Upper lobe of left lung (tissue), 6 donors: ENCODE data around the gene HSPBP1. TPM values are rescaled to one million over a fixed set of nuclear protein-coding genes. Genes with fewer than 3 reads are reported as not detected.
A peak's percentile ranks its signal among the peaks of the same experiment; 100 is the strongest.
"Not testable (repeated sequence)": the region's sequence is repeated elsewhere in the genome, so short reads cannot be mapped to it uniquely, and the experiment has no call there.

ENCODE experiments used
- ATAC-seq, 2 donors: fragments of 200-7000 bp; cut with Tn5 transposase; one replicate each; pipeline ENCODE4 v1.9.1; 2022; ENCODE audit warnings: mild to moderate bottlenecking in 2 of 2, moderate library complexity in 2 of 2; ENCODE audit not compliant: low FRiP score in 2 of 2
- DNase-seq, 2 donors: peaks; one replicate each; pipeline ENCODE4 v3.0.0-alpha.2; 2019 to 2020
- H3K27ac ChIP-seq, 4 donors: fragments of 200-600 bp; sonication (generic); one replicate each; pipeline ENCODE4 v1.5.1; 2016 to 2019
- H3K27me3 ChIP-seq, 4 donors: fragments of 200-600 bp; sonication (generic); one replicate each; pipeline ENCODE4 v1.5.1; 2017 to 2019
- H3K36me3 ChIP-seq, 4 donors: fragments of 200-600 bp; sonication (generic); one replicate each; pipeline ENCODE4 v1.5.1; 2016 to 2019
- H3K4me1 ChIP-seq, 4 donors: fragments of 200-600 bp; sonication (generic); one replicate each; pipeline ENCODE4 v1.5.1; 2018 to 2019
- H3K4me3 ChIP-seq, 4 donors: fragments of 200-600 bp; sonication (generic); one replicate each; pipeline ENCODE4 v1.5.1; 2017 to 2019; ENCODE audit warnings: mild to moderate bottlenecking in 2 of 4, moderate library complexity in 1 of 4
- H3K9me3 ChIP-seq, 4 donors: fragments of 200-600 bp; sonication (generic); one replicate each; pipeline ENCODE4 v1.5.1; 2018 to 2019
- CTCF ChIP-seq, 6 experiments: fragments of 450-650 bp in 4 of 6; fragments of 200-600 bp in 2 of 6; sonication (generic) in 2 of 6; IDR thresholded peaks; one replicate each; pipeline ENCODE4 v1.5.1; 2016 to 2019; ENCODE audit warnings: antibody characterized with exemption in 6 of 6
- EP300 ChIP-seq, 4 donors: sonication (generic); formaldehyde crosslinking; IDR thresholded peaks; one replicate each; pipeline ENCODE4 v1.5.1; 2017; ENCODE audit warnings: antibody characterized with exemption in 4 of 4, control low read depth in 2 of 4
- POLR2A ChIP-seq, 4 donors: fragments of 450-650 bp; IDR thresholded peaks; one replicate each; pipeline ENCODE4 v1.5.1; 2016 to 2017; ENCODE audit warnings: antibody characterized with exemption in 4 of 4, mild to moderate bottlenecking in 2 of 4
- POLR2AphosphoS5 ChIP-seq, 2 donors: sonication (generic); formaldehyde crosslinking; IDR thresholded peaks; one replicate each; pipeline ENCODE4 v1.5.1; 2017; ENCODE audit warnings: antibody characterized with exemption in 2 of 2
- WGBS, 2 donors: methylation state at CpG; one replicate each; pipeline ENCODE4 v1.1.5; 2017 to 2018; 5-methylcytosine and 5-hydroxymethylcytosine counted together
- total RNA-seq, 6 donors: library from RNA; depleted of rRNA in 4 of 6; stranded (reverse); fragments of >200 nt in 4 of 6; gene quantifications; one replicate each; pipeline versions ENCODE4 v1.1.0 to v1.2.1, GENCODE V29; 2016 to 2021
- donor health status: DM: no; HTN: no; CAD: no; lungs with moderate emphysema.
- donor health status: DM: no; HTN: yes; CAD: no; lungs with severe emphysema.

Gene HSPBP1
- total RNA-seq, 6 donors from 2014 or later, result 21.0 to 34.6 (median 30.1) TPM

- no peak for DNase-seq
- H3K36me3 ChIP-seq, result peaks cover 15 to 58% (median 48%) of the 10 kb centered on the region in 4 donors
- 87 to 88% methylated on average over 3 to 18 of the region's 18 CpGs for WGBS, 2 donors
Observed at GRCh38 chr19:55226788-55227187, 53.1 kb downstream of the HSPBP1 start.

GRCh38 chr19:55226273-55226672 is 53.6 kb downstream of the HSPBP1 start:
- no peak for TF ChIP-seq CTCF (IDR thresholded peaks at IDR 0.05)
- no peak for TF ChIP-seq EP300 (IDR thresholded peaks at IDR 0.05)
- TF ChIP-seq POLR2A (IDR thresholded peaks at IDR 0.05), result no peak
- TF ChIP-seq POLR2AphosphoS5 (IDR thresholded peaks at IDR 0.05), result no peak
- WGBS, 2 donors, result 78 to 94% methylated on average over 8 to 9 of the region's 9 CpGs
- Histone ChIP-seq H3K4me3 (no peak overlapping the region), H3K36me3 (peaks cover 10 to 53% (median 43%) of the 10 kb centered on the region in 4 donors), H3K9me3 (no peaks in the 10 kb centered on the region), H3K4me1 (no peaks in the 10 kb centered on the region), H3K27me3 (no peaks in the 10 kb centered on the region), H3K27ac (no peak overlapping the region)
- no peak for DNase-seq
- ATAC-seq, result no peak

More at GRCh38 chr19:55226788-55227187, 53.1 kb downstream of the HSPBP1 start:
- TF ChIP-seq POLR2AphosphoS5 (IDR thresholded peaks at IDR 0.05) (no peak), POLR2A (IDR thresholded peaks at IDR 0.05) (no peak), EP300 (IDR thresholded peaks at IDR 0.05) (no peak), CTCF (IDR thresholded peaks at IDR 0.05) (no peak)
- Histone ChIP-seq H3K27ac (no peak overlapping the region), H3K27me3 (no peaks in the 10 kb centered on the region), H3K4me3 (no peak overlapping the region), H3K9me3 (no peaks in the 10 kb centered on the region), H3K4me1 (no peaks in the 10 kb centered on the region)
- no peak for ATAC-seq

GRCh38 chr19:55225415-55225958 is 54.4 kb downstream of the HSPBP1 start:
- ATAC-seq, result no peak

GRCh38 chr19:55224679-55225414 is 55.1 kb downstream of the HSPBP1 start:
- H3K27me3 ChIP-seq, H3K4me1 ChIP-seq, H3K27ac ChIP-seq, H3K9me3 ChIP-seq, DNase-seq, H3K4me3 ChIP-seq, ATAC-seq: not testable (repeated sequence)
- WGBS, 2 donors, result 51 to 79% methylated on average over 7 to 11 of the region's 11 CpGs
- H3K36me3 ChIP-seq, result peaks cover 0 to 39% (median 29%) of the 10 kb centered on the region in 4 donors

More at GRCh38 chr19:55225415-55225958, 54.4 kb downstream of the HSPBP1 start:
- no peak for DNase-seq
- Histone ChIP-seq H3K9me3 (no peaks in the 10 kb centered on the region), H3K4me3 (no peak overlapping the region), H3K36me3 (peaks cover 2 to 45% (median 35%) of the 10 kb centered on the region in 4 donors), H3K27me3 (no peaks in the 10 kb centered on the region), H3K27ac (no peak overlapping the region), H3K4me1 (no peaks in the 10 kb centered on the region)
- WGBS, 2 donors, result 77 to 84% methylated on average over 7 of the region's 7 CpGs
- TF ChIP-seq CTCF (IDR thresholded peaks at IDR 0.05) (no peak), POLR2AphosphoS5 (IDR thresholded peaks at IDR 0.05) (no peak), EP300 (IDR thresholded peaks at IDR 0.05) (no peak), POLR2A (IDR thresholded peaks at IDR 0.05) (no peak)

- peaks cover 0 to 32% (median 22%) of the 10 kb centered on the region in 4 donors for H3K36me3 ChIP-seq
- no peak for DNase-seq
- peak in 1 of 2 donors; percentile 6 for ATAC-seq
- H3K4me1 ChIP-seq, result no peaks in the 10 kb centered on the region
- H3K9me3 ChIP-seq, result no peaks in the 10 kb centered on the region
- TF ChIP-seq POLR2A (IDR thresholded peaks at IDR 0.05) (no peak), EP300 (IDR thresholded peaks at IDR 0.05) (no peak), CTCF (IDR thresholded peaks at IDR 0.05) (no peak), POLR2AphosphoS5 (IDR thresholded peaks at IDR 0.05) (no peak)
- no peaks in the 10 kb centered on the region for H3K27me3 ChIP-seq
- WGBS, 2 donors, result 77 to 82% methylated on average over 14 to 21 of the region's 26 CpGs
- no peak overlapping the region for H3K27ac ChIP-seq
- H3K4me3 ChIP-seq, result no peak overlapping the region
Observed at GRCh38 chr19:55224038-55224665, 55.8 kb downstream of the HSPBP1 start.
